ACHN (cell line): ENCODE data around the gene WASF1.
"Not testable (repeated sequence)": the region's sequence is repeated elsewhere in the genome, so short reads cannot be mapped to it uniquely, and the experiment has no call there.

ENCODE experiments used
- DNase-seq: peaks from one replicate; pipeline ENCODE4 v3.0.0-alpha.2; 2015
- in situ Hi-C: cut with HindIII; loops from 2 replicates; pipeline ENCODE4 v1.10.0; 2017; ENCODE audit warnings: low sequenced_read_pairs, low pct_ligation_motif_present, low pct_unique_long_range_greater_than_20kb

Gene WASF1

DNA sequence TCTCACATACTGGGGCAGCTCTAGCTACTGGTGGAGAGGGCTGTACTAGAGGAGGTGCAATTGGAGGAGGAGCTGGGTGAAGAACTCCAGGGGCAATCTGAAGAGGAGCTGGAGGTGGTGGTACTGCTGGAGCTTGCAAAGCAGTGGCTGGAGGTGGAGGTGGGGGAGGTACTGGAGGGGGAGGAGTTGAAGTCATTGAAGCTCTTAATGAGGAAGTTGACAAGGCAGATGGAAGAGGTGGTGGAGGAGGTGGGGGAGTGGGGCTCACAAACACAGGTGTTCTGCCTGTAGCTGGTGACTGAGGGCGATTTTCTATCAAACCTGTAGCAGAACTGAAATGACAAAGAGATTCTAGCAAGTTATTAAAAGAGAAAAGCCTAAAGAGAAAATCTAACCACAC lies 77.6 kb downstream of the WASF1 start:
- in situ Hi-C loops = no loop called here
- DNase-seq = no peak

DNA sequence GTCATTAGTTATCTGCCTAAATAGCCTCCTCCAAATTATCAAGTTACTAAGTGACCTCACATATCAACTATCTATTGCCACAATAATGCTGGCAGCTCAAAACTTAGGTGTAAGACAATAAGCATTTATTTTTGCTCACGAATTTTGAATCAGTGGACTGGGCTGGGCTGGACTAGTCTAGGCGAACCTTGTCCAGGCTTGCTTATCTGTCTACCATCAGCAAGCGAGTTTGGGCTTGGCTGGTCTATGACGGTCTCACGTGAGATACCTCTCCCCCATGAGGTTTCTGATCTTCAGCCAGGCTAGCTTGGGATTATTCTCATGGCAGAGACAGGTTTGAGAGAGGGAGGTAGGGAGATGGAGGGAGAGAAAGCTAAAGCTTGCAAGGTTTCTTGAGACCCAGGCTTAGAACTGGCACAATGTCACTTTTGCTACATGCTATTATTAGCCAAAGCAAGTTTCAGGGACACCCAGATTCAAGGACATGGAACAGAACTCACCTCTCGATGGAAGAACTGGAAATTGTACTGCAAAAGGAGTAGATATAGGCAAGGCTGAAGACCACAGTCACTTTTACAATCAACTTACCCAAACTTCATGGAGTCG lies 80.9 kb downstream of the WASF1 start:
- DNase-seq = no peak
- in situ Hi-C loops = no loop called here

DNA sequence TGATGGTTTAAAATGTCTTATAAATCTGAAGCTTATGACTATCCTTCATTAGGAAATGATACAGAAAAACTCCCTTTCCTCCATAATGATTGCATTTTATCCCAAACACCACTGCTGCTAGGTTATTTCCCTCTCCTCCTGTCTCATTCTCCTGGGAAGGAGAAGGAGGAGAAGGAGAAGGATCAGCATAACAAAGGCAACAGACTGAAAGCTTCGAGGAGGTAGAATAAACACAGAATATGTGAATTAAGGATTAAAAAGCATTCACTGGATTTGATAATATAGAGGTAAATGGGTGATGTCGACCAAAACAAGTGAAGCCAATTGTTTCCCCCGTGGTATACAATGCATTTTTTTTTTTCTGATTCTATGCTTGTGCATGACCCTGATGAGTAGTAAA lies 82.0 kb downstream of the WASF1 start:
- DNase-seq = no peak
- in situ Hi-C loops = no loop called here

DNA sequence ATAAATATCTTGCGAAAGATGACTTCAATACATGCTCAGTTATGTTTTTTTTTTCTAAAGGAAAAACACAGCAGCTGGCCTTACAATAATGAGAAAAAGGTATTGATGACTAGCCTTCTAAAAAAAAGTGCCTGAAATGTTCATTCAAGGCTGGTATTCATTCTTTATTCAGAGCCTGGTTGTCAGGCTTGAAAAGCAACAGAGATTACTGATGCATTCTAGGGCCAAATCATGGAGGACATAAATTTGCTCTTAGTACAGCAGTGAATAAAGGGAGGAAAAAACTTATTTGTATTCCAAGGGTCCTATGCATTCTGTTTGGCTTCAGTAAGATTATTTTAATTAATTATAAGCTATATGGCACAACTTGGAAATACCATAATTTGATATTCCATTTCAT lies 83.5 kb downstream of the WASF1 start:
- in situ Hi-C loops = no loop called here

GRCh38 chr6:110095101-110095500 lies 84.4 kb downstream of the WASF1 start:
- DNase-seq = no peak
- in situ Hi-C loops = no loop called here

More for the DNA sequence above, 83.5 kb downstream of the WASF1 start:
- DNase-seq = no peak

- in situ Hi-C loops = no loop called here
- no peak for DNase-seq
These were observed 85.5 kb downstream of the WASF1 start for GRCh38 chr6:110093981-110094380.

- no peak for DNase-seq
- in situ Hi-C loops = no loop called here
These were observed 88.6 kb downstream of the WASF1 start for GRCh38 chr6:110090876-110091275.

DNA sequence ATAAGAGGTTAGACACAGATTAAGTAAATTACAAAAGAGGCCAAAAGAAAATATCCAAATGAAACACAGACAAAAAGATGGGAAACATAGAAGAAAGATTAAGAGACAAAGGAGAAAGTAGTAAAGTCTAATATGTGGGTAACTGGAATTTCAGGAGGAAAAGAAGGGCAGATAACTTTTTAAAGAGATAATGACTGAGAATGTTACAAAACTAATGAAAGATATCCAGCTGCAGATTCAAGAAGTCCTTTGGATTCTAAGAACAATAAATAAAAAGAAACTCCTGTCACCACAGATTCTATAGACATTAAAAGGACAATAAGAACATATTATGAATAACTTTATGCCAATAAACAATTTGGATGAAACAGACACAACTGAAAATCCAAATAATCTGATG lies 90.1 kb downstream of the WASF1 start:
- in situ Hi-C loops = no loop called here

DNA sequence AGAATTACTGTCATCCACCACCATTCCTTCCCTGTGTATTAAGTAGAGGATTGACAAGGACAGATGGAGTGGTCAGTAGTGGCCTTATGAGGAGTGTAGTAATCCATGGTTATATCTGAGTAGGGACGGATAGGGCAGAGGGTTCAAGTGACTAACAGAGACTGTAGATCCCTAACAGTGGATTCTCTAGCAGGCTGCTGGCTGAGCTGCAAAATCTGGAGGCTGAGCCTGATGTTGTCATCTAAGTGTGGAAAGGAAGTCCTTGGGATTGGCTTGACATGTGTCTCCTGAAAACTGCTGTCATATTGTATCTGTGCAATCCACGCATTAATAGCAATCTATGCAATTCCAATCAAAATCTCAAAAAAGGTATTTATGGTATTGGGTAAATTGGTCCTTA lies 94.2 kb downstream of the WASF1 start:
- in situ Hi-C loops = no loop called here

More for the DNA sequence above, 90.1 kb downstream of the WASF1 start:
- no peak for DNase-seq

DNA sequence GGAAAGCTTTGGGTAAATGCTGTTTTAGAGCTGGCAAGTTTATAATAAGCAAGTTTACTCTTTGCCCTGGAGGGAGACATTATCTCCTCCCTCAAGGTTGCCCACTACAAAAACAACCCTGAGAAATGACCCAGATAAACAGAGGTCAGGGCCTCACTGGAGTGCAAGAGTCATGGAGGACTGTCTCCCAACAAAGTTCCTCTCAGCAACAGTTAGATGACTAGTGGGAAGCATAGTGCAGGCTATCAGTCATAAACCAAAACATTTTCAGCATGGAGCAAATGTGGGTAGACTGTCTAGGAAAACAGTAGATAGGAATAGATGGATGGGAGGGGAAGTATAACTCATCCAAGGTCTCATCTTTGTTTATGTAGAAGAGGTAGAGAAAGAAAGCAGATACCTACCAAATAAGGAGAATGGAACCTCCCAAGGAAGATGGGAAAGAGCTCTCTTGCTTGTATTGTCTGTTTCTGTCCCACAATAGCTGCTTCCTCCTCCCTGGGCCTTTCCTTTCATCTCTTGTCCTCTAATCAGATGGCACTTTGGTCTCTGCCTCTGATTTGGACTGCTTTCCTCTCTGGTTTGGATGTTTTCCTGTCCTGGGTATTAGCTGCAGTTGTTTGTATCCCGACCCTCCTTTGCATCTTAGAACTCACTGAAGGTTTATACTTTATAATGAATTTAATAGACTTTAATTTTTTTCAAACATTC lies 95.4 kb downstream of the WASF1 start:
- DNase-seq = no peak
- in situ Hi-C loops = no loop called here

More for the DNA sequence above, 94.2 kb downstream of the WASF1 start:
- no peak for DNase-seq

DNA sequence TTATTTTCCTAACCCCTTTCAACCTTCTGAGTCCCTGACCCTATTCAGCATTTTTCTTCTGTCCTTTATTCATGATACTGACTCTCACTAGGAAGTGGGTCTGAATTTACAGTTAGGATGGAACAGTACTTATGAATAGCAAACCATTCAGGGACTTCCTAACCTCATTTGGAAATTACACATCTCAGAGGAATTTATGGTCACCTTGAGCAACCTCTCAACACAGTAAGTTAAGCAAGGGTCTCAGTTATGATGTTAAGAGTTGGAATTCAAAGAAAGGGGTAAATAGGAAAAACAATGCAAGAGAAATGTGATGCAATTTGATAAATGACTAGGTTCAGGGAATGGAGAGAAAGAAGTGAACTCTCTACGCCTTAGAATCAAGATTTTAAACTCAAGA lies 104.1 kb downstream of the WASF1 start:
- in situ Hi-C loops = no loop called here
- DNase-seq = no peak

DNA sequence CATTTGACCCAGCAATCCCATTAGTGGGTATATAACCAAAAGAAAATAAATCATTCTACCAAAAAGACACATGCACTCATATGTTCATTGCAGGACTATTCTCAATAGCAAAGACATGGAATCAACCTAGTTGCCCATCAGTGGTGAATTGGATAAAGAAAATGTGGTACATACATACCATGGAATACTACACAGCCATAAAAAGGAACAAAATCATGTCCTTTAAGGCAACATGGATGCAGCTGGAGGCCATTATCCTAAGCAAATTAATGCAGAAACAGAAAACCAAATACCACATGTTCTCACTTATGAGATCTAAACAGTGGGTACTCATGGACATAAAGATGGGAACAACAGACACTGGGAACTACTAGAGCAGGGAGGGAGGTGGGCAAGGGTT lies 106.0 kb downstream of the WASF1 start:
- DNase-seq, in situ Hi-C loops: not testable (repeated sequence)

DNA sequence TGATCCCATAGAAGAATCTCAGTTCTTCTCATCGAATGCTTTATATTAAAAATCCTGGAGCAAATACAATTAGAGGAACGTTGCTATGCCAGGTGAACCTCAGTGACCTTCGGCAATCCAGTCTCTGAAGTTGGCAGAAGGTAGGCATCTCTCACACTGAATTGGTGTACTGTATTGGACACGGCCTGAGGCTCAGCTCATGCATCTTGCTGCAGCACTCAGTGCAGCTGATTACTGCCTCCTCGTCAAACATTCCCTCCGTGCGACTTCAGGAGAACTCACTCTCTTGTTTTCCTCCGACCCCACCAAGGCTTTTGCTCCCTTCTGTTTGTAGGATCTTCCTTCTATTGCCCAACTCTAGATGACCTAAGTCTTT lies 110.9 kb downstream of the WASF1 start:
- no peak for DNase-seq

GRCh38 chr6:110067837-110068591 lies 111.5 kb downstream of the WASF1 start:
- in situ Hi-C loops = no loop called here
- no peak for DNase-seq

More for the DNA sequence above, 110.9 kb downstream of the WASF1 start:
- in situ Hi-C loops = no loop called here

- in situ Hi-C loops = no loop called here
- no peak for DNase-seq
These were observed 114.5 kb downstream of the WASF1 start for GRCh38 chr6:110064744-110065524.

DNA sequence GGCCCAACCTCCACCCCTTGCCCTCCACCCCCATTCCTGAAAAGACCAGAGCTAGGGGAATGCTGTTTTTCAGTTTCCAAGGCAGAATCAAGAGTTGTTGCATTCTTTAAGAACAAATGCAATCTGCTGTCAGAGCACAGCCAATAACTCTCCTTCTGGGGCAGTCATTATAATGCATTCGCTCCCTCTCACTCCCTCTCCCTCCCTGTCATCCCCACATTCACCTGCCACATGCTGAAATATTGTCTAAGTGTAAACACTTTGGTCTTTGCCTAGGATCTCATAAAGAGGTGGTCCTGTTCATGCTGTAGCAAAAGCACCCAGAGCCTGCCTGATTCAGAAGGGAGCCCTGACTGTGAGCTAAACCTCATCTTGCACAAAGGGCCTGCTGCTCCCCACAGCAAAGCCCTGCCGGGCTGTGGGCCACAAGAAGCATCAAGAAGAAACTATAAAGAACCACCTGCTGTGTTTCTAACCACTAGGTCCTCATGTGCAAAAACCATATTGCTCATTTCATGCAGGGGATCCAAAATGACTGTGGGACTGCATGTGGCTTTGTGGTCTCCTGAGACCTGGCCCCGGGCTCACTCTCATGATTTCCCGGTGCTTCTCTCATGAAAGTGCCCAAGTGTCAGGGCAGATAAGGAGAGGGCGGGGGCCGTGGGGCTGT lies 115.7 kb downstream of the WASF1 start:
- in situ Hi-C loops = no loop called here

DNA sequence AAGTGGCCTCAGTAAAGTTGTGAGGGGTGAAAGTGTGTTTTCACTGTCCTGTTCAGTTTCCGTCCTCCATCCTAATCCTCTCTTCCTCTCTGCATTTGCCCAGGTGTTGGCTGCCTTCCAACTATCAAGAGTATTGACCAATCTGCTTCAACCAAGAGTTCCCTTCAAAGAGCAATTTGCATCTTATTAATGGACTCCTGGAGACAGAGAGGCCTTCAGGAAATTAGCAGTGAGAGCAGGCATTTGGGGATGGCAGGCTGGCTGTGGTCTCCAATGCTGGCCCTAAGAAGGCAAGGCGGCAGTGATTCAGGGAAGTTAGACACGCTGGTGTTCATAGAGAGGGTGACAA lies 124.1 kb downstream of the WASF1 start:
- in situ Hi-C loops = no loop called here
- no peak for DNase-seq

More for the DNA sequence above, 115.7 kb downstream of the WASF1 start:
- DNase-seq = no peak

DNA sequence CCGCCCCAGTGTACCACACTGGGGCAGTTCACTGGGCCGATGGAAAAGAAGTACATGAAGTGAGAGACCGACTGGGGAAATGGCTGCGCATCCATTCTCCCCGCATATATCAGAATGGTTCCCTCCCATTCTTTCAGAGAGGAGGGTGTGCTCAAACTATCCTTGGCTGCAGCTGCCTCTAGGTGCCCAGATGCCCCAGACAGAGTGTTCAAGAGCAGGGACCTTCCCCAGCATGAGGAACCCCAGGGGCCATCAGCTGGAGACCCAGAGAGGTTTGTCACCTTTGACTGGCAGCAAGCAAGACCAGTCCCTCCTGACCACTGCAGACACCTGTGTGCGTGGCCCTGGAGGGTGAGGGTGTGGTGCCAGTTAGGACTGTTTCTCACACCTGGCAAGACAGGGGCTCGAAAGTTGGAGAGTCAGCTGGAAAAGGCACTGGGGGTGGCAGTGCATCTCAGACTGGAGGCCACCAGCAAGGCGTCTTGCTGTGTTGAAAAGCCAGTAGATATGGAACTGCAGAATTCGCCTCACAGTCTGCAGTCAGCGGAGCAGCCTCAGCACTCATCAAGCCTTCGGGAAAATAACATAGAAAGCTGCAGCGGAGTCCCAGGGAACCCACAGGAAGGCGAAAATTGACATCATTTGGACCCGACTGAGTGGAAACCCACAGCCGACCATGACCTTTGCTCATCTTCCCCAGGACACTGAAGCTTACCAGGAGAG lies 124.6 kb downstream of the WASF1 start:
- no peak for DNase-seq
- in situ Hi-C loops = no loop called here
